Small intestine (tissue), 7 donors: ENCODE measurements around the gene STK24. TPM values are rescaled to one million over a fixed set of nuclear protein-coding genes. Genes with fewer than 3 reads are reported as not detected.
A peak's percentile ranks its signal among the peaks of the same experiment; 100 is the strongest.

ENCODE experiments used
- DNase-seq, 2 donors: peaks; one replicate each; pipeline versions ENCODE4 v3.0.0 to v3.0.0-alpha.2; 2013
- FAIRE-seq: peaks from 2 replicates; lab custom pipeline; 2012; peaks lifted over from hg19 to GRCh38; lab: Jason Lieb, UNC
- H3K27ac ChIP-seq, 3 donors: one replicate each; pipeline ENCODE4 v1.5.1; 2013; ENCODE audit warnings: low read length in 2 of 3, mild to moderate bottlenecking in 2 of 3, control low read depth in 1 of 3, inconsistent platforms in 1 of 3, low read depth in 1 of 3, moderate library complexity in 1 of 3
- H3K27me3 ChIP-seq, 3 donors: one replicate each; pipeline ENCODE4 v1.6.1; 2013; ENCODE audit warnings: low read length in 3 of 3, inconsistent platforms in 1 of 3; ENCODE audit not compliant: control insufficient read depth in 3 of 3, insufficient read depth in 3 of 3
- H3K36me3 ChIP-seq, 3 donors: one replicate each; pipeline ENCODE4 v1.6.1; 2013; ENCODE audit warnings: low read length in 3 of 3, inconsistent platforms in 1 of 3, low read depth in 1 of 3, mild to moderate bottlenecking in 1 of 3, moderate library complexity in 1 of 3; ENCODE audit not compliant: control insufficient read depth in 3 of 3, insufficient read depth in 2 of 3
- H3K4me1 ChIP-seq, 3 donors: one replicate each; pipeline ENCODE4 v1.6.1; 2013; ENCODE audit warnings: low read length in 2 of 3, inconsistent platforms in 1 of 3, low read depth in 1 of 3, mild to moderate bottlenecking in 1 of 3, moderate library complexity in 1 of 3; ENCODE audit not compliant: control insufficient read depth in 3 of 3, insufficient read depth in 2 of 3
- H3K4me3 ChIP-seq, 3 donors: one replicate each; pipeline ENCODE4 v1.5.1; 2013; ENCODE audit warnings: low read length in 3 of 3, control low read depth in 1 of 3, inconsistent platforms in 1 of 3, low read depth in 1 of 3, mild to moderate bottlenecking in 1 of 3, moderate library complexity in 1 of 3
- H3K9me3 ChIP-seq, 2 donors: one replicate each; pipeline ENCODE4 v1.6.1; 2013; ENCODE audit warnings: low read depth in 1 of 2, low read length in 1 of 2; ENCODE audit not compliant: control insufficient read depth in 2 of 2, insufficient read depth in 1 of 2
- WGBS, 3 donors: extraction: QIAGEN DNeasy Blood & Tissue Kit; methylation state at CpG; one replicate each; pipeline ENCODE4 v1.1.7; 2013; 5-methylcytosine and 5-hydroxymethylcytosine counted together
- polyA plus RNA-seq, 4 donors: library from polyadenylated mRNA; stranded (reverse) in 3 of 4; unstranded in 1 of 4; fragments of 200-250 nt in 3 of 4; fragments of 120-200 nt in 1 of 4; gene quantifications; one replicate each; pipeline versions ENCODE4 v1.2.1 to v1.2.3, GENCODE V29; 2013
- donor health status: healthy with polysubstance abuse.
- donor health status: control.
- donor health status: control.
- donor health status: Bipolar disorder and iron deficiency.
- donor health status: healthy.

Gene STK24
- polyA plus RNA-seq, 4 donors, result 71.4 to 119 (median 115) TPM

DNA sequence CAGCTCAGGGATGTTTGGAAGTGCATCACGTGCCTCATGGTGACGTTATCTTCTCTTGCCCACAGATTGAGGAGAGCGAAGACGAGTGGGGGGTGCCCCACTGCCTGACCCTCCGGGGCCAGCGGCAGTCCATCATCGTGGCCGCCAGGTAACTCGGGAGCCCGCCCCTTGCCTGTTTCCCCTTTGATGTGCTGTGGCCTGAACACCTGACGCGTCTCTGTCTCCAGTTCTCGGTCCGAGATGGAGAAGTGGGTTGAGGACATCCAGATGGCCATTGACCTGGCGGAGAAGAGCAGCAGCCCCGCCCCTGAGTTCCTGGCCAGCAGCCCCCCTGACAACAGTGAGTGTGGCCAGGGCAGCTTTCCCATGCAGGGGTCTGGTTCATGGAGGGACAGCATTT lies 137.0 kb downstream of the STK24 start:
- Histone ChIP-seq H3K27me3 (no peaks in the 10 kb centered on the region), H3K9me3 (no peaks in the 10 kb centered on the region), H3K36me3 (peaks cover 0 to 80% (median 0%) of the 10 kb centered on the region in 3 donors), H3K27ac (no peak overlapping the region), H3K4me1 (no peaks in the 10 kb centered on the region), H3K4me3 (no peak overlapping the region)
- FAIRE-seq (no peak), DNase-seq (no peak)
- 92% methylated on average over 16 of the region's 16 CpGs for WGBS, 3 donors

GRCh38 chr13:98439126-98439828 lies 137.6 kb downstream of the STK24 start:
- no peak for FAIRE-seq
- Histone ChIP-seq H3K27ac (no peak overlapping the region), H3K4me3 (no peak overlapping the region), H3K4me1 (no peaks in the 10 kb centered on the region), H3K36me3 (peaks cover 0 to 77% (median 0%) of the 10 kb centered on the region in 3 donors), H3K9me3 (no peaks in the 10 kb centered on the region), H3K27me3 (no peaks in the 10 kb centered on the region)
- peak in 1 of 2 donors; percentile 37 for DNase-seq
- 75 to 86% (median 79%) methylated on average over 32 of the region's 32 CpGs for WGBS, 3 donors

GRCh38 chr13:98438246-98439125 lies 138.4 kb downstream of the STK24 start:
- FAIRE-seq, result no peak
- no peaks in the 10 kb centered on the region for H3K27me3 ChIP-seq
- no peaks in the 10 kb centered on the region for H3K4me1 ChIP-seq
- DNase-seq, result no peak
- H3K36me3 ChIP-seq, result peaks cover 0 to 74% (median 0%) of the 10 kb centered on the region in 3 donors
- 86 to 90% (median 87%) methylated on average over 27 of the region's 27 CpGs for WGBS, 3 donors
- H3K9me3 ChIP-seq, result no peaks in the 10 kb centered on the region
- H3K27ac ChIP-seq, result no peak overlapping the region
- H3K4me3 ChIP-seq, result no peak overlapping the region

DNA sequence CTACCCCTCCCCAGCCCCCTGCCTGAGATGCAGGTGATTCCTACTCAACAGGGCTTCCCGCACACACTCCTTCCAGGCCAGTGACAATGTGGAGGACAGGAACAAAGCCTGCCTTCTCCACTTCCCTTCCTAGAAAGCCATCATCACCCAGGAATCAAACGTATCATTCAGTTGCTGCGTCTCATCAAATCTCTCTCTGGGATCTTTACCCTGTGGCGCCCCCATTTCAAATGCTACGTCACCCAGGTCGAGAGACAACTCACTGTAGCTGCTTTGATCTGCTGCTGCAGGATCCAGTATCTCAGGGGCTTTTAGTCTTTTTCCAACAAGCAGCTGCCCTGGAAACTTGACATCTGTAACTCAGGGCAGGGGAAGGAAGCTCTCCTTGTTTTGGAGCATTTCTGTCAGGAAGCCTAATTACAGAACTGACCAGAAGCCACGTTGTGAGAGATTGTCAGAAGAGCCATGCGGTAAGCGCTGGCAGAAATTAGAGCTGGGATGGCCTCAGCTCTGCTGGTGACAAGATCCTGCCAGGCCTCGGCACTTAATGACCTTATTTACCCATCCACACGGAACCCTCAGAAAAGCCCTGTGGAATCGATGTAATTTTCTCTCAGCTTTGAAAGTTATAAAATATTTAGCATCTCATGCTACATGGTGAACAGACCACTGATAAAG lies 140.5 kb downstream of the STK24 start:
- no peaks in the 10 kb centered on the region for H3K9me3 ChIP-seq
- 79 to 90% (median 80%) methylated on average over 12 of the region's 12 CpGs for WGBS, 3 donors
- H3K27me3 ChIP-seq, result no peaks in the 10 kb centered on the region
- peaks cover 0 to 71% (median 0%) of the 10 kb centered on the region in 3 donors for H3K36me3 ChIP-seq
- H3K4me1 ChIP-seq, result no peaks in the 10 kb centered on the region
- no peak overlapping the region for H3K27ac ChIP-seq
- DNase-seq, result no peak
- FAIRE-seq, result no peak
- no peak overlapping the region for H3K4me3 ChIP-seq

- no peak for DNase-seq
- Histone ChIP-seq H3K4me3 (no peak overlapping the region), H3K27me3 (no peaks in the 10 kb centered on the region), H3K4me1 (no peaks in the 10 kb centered on the region), H3K27ac (no peak overlapping the region), H3K9me3 (no peaks in the 10 kb centered on the region), H3K36me3 (peaks cover 0 to 64% (median 0%) of the 10 kb centered on the region in 3 donors)
- WGBS, 3 donors, result 87 to 93% (median 91%) methylated on average over 11 of the region's 11 CpGs
- FAIRE-seq, result no peak
These were observed 141.5 kb downstream of the STK24 start for GRCh38 chr13:98435376-98435775.

GRCh38 chr13:98434060-98434459 lies 142.8 kb downstream of the STK24 start:
- DNase-seq, result no peak
- Histone ChIP-seq H3K27me3 (no peaks in the 10 kb centered on the region), H3K4me3 (no peak overlapping the region), H3K36me3 (peaks cover 0 to 55% (median 0%) of the 10 kb centered on the region in 3 donors), H3K27ac (no peak overlapping the region), H3K4me1 (no peaks in the 10 kb centered on the region), H3K9me3 (no peaks in the 10 kb centered on the region)
- FAIRE-seq, result no peak
- 90 to 96% (median 91%) methylated on average over 6 of the region's 6 CpGs for WGBS, 3 donors

- peaks cover 0 to 55% (median 0%) of the 10 kb centered on the region in 3 donors for H3K36me3 ChIP-seq
- no peak for FAIRE-seq
- 89 to 96% (median 92%) methylated on average over 10 of the region's 10 CpGs for WGBS, 3 donors
- DNase-seq, result no peak
- H3K4me3 ChIP-seq, result no peak overlapping the region
- H3K27me3 ChIP-seq, result no peaks in the 10 kb centered on the region
- H3K27ac ChIP-seq, result no peak overlapping the region
- no peaks in the 10 kb centered on the region for H3K9me3 ChIP-seq
- H3K4me1 ChIP-seq, result no peaks in the 10 kb centered on the region
These were observed 143.3 kb downstream of the STK24 start for GRCh38 chr13:98433654-98434053.

DNA sequence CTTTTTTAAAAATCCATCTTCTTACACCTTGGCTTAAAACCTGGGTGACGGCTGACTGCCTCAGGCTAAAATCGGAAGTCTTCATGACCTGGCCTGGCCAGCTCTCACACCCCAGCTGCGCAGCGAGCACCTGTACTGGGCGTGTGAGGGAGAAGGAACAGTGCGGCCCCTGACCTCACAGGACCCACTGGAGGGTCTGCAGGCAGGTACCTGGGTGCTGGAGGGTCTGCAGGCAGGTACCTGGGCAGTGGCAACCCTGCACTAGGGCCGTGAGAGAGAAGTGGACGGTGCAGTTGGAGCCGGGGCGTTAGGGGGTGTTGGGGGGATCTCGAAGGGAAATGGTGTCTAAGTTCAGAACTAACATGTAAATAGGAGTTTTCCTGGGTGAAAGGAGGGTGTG lies 144.3 kb downstream of the STK24 start:
- Histone ChIP-seq H3K27ac (no peak overlapping the region), H3K27me3 (no peaks in the 10 kb centered on the region), H3K4me3 (no peak overlapping the region), H3K9me3 (no peaks in the 10 kb centered on the region), H3K4me1 (no peaks in the 10 kb centered on the region), H3K36me3 (peaks cover 0 to 56% (median 0%) of the 10 kb centered on the region in 3 donors)
- FAIRE-seq (no peak), DNase-seq (no peak)
- WGBS, 3 donors, result 90 to 94% (median 91%) methylated on average over 11 of the region's 11 CpGs
